HG02852 (cell line): ENCODE data around the gene NTN4.
A peak's percentile ranks its signal among the peaks of the same experiment; 100 is the strongest.
"Not testable (repeated sequence)": the region's sequence is repeated elsewhere in the genome, so short reads cannot be mapped to it uniquely, and the experiment has no call there.

ENCODE experiments used
- ATAC-seq: cut with Tn5 transposase; IDR thresholded peaks from one replicate; pipeline ENCODE4 v1.9.1; 2021; ENCODE audit warnings: mild to moderate bottlenecking, moderate library complexity; ENCODE audit not compliant: unreplicated experiment

NTN4 gene

DNA sequence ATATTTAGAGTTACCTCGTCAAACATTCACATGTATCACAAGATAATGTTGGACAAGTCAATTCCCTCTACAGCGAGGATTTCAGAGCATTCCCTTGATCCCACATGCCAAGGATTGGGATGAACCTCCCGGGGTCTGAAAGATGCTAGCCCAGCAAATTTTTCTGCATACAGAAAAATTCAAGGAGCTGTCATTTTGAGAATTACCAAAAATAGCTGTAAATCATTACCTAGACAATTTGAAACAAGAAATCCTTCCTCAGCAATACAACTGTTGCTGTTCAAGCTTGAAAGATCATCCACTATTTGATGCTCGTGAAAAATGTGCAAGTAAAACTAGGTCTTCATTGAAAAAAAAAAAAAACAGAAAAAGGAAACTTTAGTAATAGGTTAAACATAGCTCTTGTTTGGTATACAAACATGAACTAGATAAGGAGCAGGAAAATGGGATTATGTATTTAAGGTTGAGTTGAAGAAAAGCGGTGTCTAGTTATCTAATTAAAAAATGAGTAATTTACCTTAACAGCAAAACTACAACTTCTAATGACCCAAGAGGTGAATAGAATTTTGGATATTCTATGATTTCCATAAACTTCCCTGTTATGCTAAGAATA, 73.1 kb downstream of the NTN4 start:
- no peak for ATAC-seq

DNA sequence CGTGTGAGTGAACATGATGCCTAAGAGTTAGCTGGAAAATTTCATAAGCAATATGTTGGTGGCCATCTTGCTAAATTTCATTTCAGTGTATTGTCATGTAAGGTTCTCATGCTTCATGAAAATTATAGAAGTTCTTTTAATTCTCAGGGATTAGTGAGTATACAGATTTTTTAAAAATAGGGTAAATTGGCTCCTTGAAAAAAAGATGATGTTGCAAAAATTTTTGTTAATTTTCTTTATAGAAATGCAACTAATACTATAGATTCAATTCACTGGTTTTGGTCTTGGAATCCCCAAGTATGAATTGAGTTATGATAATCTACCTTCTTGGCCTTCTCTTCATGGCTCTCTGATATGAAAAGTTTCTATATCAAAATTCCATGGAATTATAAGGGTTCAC, 75.4 kb downstream of the NTN4 start:
- no peak for ATAC-seq

DNA sequence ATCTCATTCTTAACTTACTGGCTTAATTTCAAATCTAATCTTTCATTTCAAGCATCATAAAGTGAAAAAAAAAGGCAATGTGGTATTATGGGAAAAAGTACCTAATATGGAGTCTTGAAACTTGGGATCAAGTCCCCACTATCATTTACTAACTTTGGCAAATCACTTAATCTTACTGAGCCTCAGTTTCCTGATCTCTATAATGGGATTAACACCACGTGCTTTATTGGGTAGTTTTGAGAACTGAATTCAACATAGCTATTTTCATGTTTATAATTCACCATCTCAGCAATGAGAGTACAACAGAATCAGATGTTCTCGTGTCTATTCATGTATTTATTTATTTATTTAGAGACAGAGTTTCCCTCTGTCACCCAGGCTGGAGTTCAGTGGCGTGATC, 78.3 kb downstream of the NTN4 start:
- ATAC-seq, result no peak

GRCh38 chr12:95710386-95710785, 80.2 kb downstream of the NTN4 start:
- no peak for ATAC-seq

- ATAC-seq, result no peak
These were observed 81.4 kb downstream of the NTN4 start for GRCh38 chr12:95709152-95709551.

DNA sequence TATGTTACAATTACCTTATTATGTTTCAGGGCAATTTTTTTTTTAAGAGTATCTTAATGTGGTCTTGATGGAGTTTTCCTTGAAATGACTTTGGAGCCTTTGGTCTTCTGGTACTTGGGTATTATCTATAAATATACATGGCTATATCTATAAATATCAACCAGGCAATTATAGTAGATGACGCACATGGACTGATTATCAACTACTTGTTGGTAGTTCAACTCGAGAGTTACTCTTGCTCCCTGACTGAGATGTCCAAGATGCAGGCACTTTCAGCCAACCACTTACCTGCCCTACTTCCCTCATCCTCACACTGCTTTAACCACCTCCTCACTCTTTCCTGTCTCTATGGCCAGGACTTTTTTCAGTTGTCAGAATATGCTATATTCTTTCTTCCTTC, 85.4 kb downstream of the NTN4 start:
- ATAC-seq, result no peak

DNA sequence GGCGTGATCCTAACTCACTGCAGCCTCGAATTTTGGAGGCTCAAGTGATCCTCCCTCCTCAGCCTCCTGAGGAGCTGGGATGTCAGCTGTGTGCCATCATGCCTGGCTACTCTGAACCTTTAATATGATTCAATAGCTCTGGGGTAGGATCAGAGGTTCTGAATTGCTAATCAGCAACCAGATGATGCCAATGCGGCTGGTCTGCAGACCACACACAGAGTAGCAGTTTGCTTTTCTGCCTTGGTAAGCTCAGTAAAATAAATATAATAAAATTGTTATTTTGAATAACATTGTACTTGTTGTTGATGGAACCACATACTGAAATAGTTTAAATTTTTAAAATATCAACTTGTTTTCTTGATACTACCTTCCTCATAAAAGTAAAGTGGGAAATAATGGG, 86.6 kb downstream of the NTN4 start:
- ATAC-seq, result no peak

DNA sequence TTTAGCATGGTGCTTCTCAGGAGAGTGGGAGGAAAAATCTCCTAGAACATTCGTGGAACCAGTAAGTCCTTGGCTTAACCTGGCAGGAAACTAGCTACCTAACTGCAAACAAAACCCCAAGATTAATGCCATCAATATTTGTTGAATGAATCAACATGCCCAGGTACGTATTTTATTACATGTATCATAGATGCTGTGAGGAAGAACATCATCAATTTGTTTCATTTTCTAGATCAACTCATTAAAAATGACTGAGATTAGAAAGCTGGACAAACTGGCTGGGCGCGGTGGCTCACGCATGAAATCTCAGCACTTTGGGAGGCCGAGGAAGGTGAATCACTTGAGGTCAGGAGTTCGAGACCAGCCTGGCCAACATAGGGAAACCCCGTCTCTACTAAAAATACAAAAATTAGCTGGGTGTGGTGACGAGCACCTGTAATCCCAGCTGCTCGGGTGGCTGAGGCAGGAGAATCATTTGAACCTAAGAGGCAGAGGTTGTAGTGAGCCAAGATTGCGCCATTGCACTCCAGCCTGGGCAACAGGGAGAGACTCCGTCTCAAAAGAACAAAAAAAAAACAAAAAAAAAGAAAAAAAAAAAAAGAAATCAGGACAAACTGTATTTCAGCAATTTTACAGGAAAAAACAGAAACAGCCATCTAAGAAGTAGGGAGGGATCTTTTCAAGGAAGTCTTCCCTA, 88.7 kb downstream of the NTN4 start:
- ATAC-seq, result no peak

DNA sequence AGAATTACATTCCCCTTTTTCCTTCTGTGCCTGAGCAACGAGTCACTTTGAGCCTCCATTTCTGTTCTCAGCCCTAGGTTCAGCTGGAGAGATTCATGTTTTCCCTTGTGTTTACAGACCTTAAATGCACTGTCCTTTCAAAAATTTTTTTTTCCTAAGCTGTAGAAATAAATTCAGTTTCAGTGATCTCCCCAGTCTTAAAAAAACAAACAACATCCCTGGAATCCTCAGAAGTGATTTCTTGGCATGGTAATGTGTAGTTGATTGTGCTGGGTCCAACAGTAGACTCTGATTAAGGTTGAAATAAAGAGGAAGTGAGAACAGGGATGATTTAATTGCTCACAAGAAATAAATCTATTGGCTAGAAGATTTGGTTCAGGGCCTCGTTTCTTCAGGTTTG, 89.3 kb downstream of the NTN4 start:
- no peak for ATAC-seq

DNA sequence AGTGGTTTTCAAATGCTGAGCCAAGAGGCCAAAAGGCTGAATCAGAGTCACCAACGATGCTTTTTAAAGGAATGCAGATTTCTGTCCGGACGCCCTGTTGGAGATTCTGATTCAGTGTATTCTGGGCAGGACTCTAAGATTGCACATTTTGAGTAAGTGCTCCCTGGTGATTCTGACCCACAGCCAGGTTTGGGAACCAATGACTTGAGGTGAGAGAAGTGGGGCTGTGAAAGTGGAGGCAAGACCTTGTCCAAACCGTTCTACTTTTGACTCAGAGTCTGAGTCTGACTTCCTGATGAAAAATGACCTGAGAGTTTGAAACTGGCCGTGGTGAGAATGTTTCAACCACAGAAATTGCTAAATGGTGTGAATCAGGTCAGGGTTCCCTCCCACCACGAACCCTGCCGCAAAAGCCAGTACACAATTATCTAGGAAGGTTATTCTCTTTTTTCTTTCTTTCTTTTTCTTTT, 90.2 kb downstream of the NTN4 start:
- peak; percentile 98 for ATAC-seq

DNA sequence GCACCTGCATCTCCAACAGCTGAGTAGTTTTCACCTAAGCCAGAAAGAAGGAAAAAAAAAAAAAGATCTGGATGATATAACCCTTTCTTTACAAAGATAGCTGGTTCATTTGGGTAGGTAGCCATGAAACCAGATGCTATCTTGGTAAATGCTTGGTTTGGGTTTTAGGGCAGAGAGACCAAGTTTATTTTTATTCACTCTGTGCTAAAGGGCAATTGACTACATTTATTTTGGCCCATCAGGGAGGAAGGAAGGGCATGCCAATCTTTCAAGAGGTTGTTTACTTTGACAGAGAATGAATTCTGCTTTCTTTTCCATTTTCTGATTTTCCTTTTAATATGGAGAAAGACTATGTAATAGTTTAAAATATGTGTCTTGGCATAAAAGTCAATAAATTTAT, 91.0 kb downstream of the NTN4 start:
- no peak for ATAC-seq

- ATAC-seq, result no peak
These were observed 96.4 kb downstream of the NTN4 start for GRCh38 chr12:95694136-95694535.

GRCh38 chr12:95693689-95694088, 96.9 kb downstream of the NTN4 start:
- no peak for ATAC-seq

GRCh38 chr12:95690861-95691635, 99.5 kb downstream of the NTN4 start:
- ATAC-seq, result no peak

- no peak for ATAC-seq
These were observed 102.6 kb downstream of the NTN4 start for GRCh38 chr12:95687937-95688336.

DNA sequence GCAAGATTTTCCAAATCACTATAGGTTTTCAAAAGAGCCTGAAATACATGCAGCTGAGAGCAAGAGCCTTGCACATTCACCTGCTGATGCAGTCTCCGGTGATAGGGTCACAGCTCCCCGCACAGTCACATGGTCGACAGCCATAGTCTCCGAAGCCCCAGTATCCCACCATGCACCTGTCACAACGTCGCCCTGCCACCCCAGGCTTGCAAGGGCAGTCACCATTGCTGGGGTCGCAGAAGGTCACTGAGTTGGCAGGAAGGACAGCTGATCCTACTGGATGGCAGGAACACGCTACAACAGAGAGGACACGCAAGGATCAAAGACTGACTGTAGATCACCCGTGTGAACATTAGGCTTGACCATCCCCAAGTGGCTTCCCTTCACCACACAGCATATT, 107.1 kb downstream of the NTN4 start:
- no peak for ATAC-seq

GRCh38 chr12:95681210-95681765, 109.3 kb downstream of the NTN4 start:
- no peak for ATAC-seq

DNA sequence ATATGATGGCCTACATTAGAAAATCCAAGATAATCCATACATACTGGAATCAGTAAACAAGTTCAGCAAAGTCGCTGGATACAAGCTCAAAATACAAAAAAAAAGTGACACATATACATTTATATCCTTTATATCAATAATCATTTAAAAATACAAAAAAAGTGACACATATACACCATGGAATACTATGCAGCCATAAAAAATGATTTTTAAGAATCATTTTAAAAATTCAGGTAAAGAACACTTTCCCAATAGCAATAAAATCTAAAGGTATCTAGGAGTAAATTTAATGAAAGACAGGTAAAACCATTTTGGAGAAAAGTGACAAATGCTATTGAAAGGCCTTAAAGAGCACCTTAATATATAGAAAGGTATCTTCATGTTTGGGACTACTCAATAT, 111.9 kb downstream of the NTN4 start:
- no peak for ATAC-seq

GRCh38 chr12:95677782-95678181, 112.8 kb downstream of the NTN4 start:
- ATAC-seq, result not testable (repeated sequence)

DNA sequence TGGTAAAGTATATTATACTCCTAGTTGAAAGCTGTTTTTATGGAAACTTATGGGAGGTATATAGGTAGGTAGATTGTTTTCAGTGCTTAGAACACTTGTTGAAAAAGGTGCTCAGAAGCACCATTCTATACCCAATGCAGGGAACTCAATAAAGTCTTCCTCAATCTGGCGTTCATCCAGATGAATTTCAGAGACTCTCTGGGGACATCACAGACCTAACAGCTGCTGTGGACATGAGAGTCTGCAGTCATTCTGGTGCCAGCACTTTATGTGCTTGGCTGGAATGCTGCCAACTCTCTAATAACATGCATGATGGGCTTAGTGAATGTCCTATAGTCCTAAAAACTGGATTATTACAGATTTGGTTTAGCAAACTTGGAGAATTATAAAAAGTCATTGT, 115.9 kb downstream of the NTN4 start:
- no peak for ATAC-seq

DNA sequence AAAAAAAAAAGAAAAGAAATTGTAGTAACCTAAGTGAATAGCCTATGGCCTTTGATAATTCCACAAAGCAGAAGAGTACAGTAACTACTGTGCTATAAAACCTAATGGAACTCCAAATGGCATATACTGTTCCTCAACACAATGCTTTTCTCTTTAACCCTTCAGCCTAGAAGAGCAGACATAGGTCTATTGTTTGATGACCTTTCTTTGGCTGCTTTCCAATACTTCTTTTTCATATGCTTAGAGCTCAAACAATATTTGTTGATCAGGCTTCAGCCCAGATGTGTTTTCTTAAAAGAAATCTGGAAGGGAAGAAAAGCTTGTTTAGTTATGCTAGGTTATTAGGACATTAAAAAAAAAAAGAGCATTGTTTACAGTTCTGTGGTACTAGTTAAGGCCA, 116.4 kb downstream of the NTN4 start:
- no peak for ATAC-seq

DNA sequence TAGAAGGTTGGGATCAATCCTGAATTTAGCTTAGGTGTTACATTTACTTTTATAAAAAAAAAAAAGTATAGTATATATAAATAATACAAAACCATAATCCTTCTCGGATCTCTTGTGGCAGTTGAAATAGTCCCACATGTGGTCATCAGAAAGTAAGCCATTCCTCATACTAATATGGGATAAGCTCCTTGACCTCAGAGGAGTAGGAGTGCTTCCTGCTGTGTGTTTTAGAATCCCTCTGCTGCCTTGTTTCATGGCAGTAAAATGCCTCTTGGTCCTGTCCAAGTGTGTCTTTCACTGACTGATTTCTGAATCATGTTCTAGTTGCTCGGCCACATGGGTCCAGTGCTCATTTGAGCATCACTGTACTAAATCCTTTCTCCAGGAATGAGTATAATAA, 117.0 kb downstream of the NTN4 start:
- ATAC-seq, result no peak
